ENCODE measurements around the gene LEAP2. TPM values are rescaled to one million over a fixed set of nuclear protein-coding genes. Genes with fewer than 3 reads are reported as not detected.

LEAP2 gene
- total RNA-seq, 1 experiment from 2014 or later: 1.4 TPM

- Histone ChIP-seq H3K27me3 (ENCODE audit: insufficient read depth, low read length) (no peaks in the 10 kb centered on the region), H3K27ac (ENCODE audit: insufficient read length, low read depth, low read length) (no peak overlapping the region), H3K4me2 (ENCODE audit: insufficient read depth, insufficient read length, low read length) (no peak overlapping the region), H2BK20ac (ENCODE audit: low read depth, low read length, poor library complexity, severe bottlenecking) (no peak overlapping the region), H3K79me1 (ENCODE audit: insufficient read depth, low read depth, low read length, poor library complexity, severe bottlenecking) (no peaks in the 10 kb centered on the region), H2AFZ (ENCODE audit: low read length) (no peak overlapping the region), H2BK15ac (ENCODE audit: low read depth, low read length) (no peak overlapping the region), H3K23ac (ENCODE audit: insufficient read length, low read depth, low read length) (no peak overlapping the region), H4K20me1 (ENCODE audit: control insufficient read depth, insufficient read depth, insufficient read length) (no peaks in the 10 kb centered on the region), H4K5ac (ENCODE audit: insufficient read length, low read depth, low read length) (no peak overlapping the region), H3K18ac (ENCODE audit: insufficient read length, low read depth, low read length) (no peak overlapping the region), H3K9ac (ENCODE audit: extremely low read depth, insufficient read length, low read length) (no peak overlapping the region), H3K23me2 (ENCODE audit: insufficient read length, low read depth, low read length, poor library complexity, severe bottlenecking) (no peaks in the 10 kb centered on the region), H3K4me1 (ENCODE audit: insufficient read depth, low read length) (no peaks in the 10 kb centered on the region), H2BK120ac (ENCODE audit: low read depth, low read length, poor library complexity, severe bottlenecking) (no peak overlapping the region), H3K9me3 (ENCODE audit: control insufficient read depth, low read depth, low read length) (no peaks in the 10 kb centered on the region), H3K4ac (ENCODE audit: low read depth, low read length) (no peak overlapping the region), H2BK5ac (ENCODE audit: insufficient read length, low read length) (no peak overlapping the region), H2AK5ac (ENCODE audit: insufficient read length, low read length) (no peak overlapping the region), H2BK12ac (ENCODE audit: insufficient read length, low read depth, low read length) (no peak overlapping the region), H3T11ph (ENCODE audit: low read length) (no peak overlapping the region), H3K14ac (ENCODE audit: insufficient read depth, low read length) (no peak overlapping the region), H3K56ac (ENCODE audit: insufficient read length, low read depth, low read length) (no peak overlapping the region), H4K91ac (ENCODE audit: insufficient read length, low read depth, low read length) (no peak overlapping the region), H3K79me2 (ENCODE audit: insufficient read depth, low read length) (no peaks in the 10 kb centered on the region), H4K8ac (replicated peaks; ENCODE audit: insufficient read length, low read depth, low read length) (no peak overlapping the region)
- no peak for TF ChIP-seq CTCF (conservative IDR thresholded peaks at IDR 0.05)
- Mint-ChIP-seq H3K27me3 (ENCODE audit: low read depth) (no peaks in the 10 kb centered on the region), H3K9me3 (no peaks in the 10 kb centered on the region), H3K36me3 (ENCODE audit: insufficient read depth in 1 of 3, low read depth in 3 of 3) (peaks cover 24 to 80% (median 75%) of the 10 kb centered on the region in 3 experiments; a peak in 6 of 7 replicates), H3K27ac (no peak overlapping the region; a peak in 1 of 7 replicates), H3K4me1 (peaks cover 0 to 2% of the 10 kb centered on the region in 2 experiments; a peak in 1 of 4 replicates), H3K4me3 (no peak overlapping the region)
- WGBS (ENCODE audit: extremely low coverage, insufficient read length, low lambda C conversion rate): no CpG with 5 or more reads among the region's 11 CpGs
- DNase-seq: no peak
Observed at GRCh38 chr5:132886064-132886823, 12.8 kb downstream of the LEAP2 start.

Measured in H9 (cell line).